Activated CD4-positive, alpha-beta T cell treated with anti-CD3 and anti-CD28 coated beads, Interleukin-2, amount 50 U/mL, for 4 hours (primary cell): Measurements from ENCODE around the gene PRKCB.
A peak's percentile ranks its signal among the peaks of the same experiment; 100 is the strongest.
"Not testable (repeated sequence)": the region's sequence is repeated elsewhere in the genome, so short reads cannot be mapped to it uniquely, and the experiment has no call there.

ENCODE experiments used
- DNase-seq, 2 experiments: peaks; one replicate each; pipeline ENCODE4 v3.0.0-alpha.2; 2020

PRKCB gene

DNA sequence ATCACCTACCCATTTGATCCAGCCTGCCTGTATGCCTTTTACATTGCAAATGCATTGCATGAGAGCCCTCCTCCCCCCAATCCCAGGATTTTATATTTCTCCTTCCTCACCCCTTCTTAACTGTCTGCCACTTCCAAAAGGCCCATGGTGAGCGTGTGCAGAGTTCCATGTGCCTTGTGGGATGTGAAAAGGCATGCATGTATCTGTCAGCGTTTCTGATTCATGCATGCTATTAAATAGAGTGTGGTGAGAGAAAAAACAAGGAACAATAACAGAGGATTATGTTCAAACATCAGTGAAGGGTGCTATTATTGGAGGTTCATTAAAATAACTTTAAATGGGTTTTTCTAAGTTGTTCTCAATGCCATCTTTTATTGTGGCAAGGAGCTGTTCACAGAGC is 359.4 kb downstream of the PRKCB start:
- no peak for DNase-seq

DNA sequence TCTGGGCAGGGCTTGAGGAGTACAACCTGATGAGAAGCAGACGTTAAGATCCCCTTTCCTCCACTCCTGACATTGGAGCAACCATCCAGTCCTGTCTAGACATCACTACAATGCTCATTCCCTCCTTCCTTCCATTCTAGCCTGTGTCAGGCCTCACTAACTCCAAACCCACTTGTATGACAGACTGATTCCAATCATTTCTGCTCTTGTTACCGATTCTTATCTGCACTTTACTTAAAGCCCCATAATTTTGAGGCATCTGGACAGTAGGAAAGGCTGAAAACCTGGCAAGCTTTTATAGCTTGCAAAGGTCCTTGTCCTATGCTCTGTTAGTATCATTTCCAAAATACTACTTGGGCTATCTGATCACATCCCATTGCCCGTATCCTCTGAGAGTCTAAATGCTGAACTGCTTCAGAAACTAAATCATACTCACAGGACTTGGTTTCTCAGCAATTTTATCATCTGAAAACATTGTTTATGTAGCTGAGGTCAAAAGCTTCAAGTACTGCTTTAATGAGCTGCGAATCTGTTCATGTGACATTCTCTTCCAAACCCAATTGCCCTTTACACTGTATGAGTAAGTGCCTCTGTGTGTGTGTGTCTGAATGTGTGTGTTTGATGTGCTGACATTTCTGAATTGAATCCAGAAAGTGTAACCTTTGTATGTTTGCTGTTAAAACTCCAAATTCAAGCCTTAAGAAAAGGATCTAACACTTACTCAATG is 363.2 kb downstream of the PRKCB start:
- no peak for DNase-seq

DNA sequence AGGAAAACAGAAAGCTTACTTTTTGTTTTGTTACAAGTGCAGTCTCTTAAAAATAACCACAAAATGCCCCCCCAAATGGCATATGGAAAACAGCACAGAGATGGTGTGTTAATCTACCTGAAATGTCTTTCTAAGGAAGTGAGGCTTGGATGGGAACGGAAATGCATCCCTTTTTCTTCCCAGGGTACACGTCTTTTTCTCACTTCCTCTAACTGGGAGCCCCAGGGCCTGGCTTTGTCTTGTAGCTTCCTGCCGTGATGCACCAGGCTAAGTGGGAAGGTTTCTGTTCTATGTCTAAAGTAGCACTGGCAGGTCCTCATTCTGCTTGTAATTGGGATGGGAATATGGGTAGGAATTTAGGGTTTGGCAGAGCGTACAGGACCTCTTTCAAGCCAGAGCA is 367.9 kb downstream of the PRKCB start:
- no peak for DNase-seq

DNA sequence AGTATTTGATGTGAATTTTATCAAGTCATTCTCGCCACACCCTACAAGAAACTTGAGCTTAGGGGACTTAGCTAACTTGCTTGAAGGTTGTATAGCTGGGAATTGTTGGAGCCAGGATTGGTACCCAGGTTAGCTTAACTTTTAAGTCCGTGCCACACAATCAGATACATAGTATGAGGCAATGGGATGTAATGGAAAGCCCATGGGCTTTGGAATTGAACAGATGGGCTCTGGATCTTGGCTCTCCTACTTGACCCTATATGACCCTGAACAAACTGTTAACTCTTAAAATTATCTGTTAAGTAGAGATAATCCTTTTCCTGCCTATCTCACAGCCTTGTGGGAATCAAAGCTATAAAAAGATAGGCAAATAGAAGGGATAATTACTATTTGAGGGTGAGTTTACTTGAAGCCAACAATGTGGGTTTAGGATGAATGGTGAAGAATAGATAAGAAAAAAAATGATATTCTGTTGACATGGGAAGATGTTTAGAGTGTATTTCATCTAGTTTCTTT is 368.4 kb downstream of the PRKCB start:
- no peak for DNase-seq

DNA sequence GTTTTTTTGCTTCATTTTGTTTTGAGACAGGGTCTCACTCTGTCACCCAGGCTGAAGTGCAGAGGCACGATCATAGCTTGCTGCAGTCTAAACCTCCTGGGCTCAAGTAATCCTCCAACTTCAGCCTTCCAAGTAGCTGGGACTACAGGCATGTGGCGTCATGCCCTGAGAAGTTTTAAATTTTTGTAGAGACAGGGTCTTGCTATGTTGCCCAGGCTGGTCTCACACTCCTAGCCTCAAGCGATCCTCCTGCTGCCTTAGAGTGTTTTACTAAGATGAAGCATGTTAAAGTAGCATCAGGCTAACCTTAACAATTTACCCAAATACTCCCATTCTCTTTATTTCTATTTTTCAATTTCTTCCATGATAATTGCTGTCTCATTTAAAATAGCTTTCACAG is 371.1 kb downstream of the PRKCB start:
- DNase-seq, result no peak

DNA sequence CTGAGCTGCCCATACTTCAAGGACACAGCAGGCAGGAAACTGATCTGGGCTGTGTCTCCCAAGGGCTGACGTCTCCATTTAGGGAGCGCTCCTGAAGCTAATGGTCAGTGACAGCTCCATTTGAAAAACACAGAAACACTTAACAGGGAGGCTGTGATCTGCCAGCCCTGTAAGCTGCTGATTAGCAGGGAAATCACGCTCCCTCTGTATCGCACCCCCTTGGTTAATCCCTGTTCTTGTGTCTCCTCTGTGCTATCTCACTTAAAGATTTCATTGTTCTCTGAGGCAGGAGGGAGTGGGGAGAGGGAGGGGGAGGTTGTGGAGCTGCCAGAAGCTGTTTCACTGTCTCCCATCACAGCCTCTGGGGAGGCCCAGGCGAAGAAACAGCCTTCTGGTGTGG is 372.9 kb downstream of the PRKCB start:
- no peak for DNase-seq

DNA sequence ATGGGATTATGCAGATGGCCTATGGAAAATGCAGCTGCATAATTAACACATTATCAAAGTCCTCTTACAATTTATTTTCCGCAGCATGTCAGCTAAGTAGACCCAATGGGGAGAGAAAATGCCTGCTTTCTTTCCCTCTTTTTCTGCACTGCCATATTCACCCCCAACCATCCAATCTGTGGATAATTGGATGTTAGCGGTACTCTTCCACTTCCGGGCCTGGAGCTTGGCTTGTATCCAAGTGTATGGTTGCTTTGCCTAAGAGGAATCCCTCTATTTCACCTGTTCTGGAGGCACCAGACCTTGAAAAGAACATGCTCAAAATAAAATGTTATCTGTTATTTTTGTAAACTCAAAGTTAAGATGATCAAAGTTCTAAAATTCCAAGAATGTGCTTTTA is 379.2 kb downstream of the PRKCB start:
- no peak for DNase-seq

DNA sequence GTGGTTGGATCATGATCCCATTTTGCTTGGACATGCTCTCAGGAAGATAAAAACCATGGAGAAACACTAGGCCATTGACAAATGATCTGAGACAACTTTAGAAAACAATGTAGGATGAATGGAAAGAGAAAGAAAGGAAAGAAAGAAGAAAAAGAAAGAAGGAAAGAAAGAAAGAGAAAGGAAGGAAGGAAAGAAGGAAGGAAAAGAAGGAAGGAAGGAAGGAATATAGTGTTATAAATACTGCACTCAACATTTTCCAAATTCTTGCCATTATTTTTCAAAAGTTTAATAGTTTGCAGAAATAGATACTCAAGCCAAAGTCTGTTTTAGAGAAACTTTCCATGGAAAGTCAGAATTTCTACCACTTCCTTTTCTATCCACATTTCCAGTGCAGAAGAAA is 381.2 kb downstream of the PRKCB start:
- no peak for DNase-seq

DNA sequence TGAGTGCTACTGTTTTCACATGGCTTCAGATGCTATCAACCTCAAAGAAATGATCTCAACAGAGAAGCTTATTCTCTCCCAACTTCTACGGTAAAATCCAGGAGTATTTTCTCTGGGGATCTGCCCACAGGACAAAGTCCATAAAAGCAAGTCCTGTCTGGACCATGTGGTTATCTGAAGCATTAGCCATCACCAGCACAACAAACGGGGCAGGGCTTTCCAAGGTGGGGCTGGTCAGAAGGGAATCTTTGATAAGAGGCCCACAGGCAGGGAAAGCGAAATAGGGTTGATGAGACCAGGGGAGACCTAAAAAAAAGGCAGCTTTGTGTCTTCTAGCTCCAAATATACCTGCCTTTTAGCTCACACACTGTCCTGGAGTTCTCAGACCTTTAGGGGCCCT is 381.7 kb downstream of the PRKCB start:
- DNase-seq, result no peak

DNA sequence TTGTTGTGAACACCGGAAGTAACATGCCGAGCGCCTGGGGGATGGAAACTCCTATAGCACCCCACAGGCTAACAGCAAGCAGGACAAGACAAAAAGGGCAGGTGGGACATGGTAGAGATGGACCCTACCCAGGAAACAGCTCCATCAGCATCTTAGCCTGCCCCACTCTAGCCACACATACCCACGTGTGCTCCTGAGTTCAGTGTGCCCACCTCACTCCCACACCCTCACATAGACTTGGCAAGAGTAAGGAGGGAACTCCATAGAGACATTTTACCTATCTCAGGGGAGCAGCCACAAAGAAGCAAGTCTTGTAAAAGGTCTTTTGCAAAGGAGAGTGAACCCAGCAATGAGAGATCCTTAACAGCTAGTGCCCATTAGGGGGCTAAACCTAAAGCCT is 382.5 kb downstream of the PRKCB start:
- no peak for DNase-seq

DNA sequence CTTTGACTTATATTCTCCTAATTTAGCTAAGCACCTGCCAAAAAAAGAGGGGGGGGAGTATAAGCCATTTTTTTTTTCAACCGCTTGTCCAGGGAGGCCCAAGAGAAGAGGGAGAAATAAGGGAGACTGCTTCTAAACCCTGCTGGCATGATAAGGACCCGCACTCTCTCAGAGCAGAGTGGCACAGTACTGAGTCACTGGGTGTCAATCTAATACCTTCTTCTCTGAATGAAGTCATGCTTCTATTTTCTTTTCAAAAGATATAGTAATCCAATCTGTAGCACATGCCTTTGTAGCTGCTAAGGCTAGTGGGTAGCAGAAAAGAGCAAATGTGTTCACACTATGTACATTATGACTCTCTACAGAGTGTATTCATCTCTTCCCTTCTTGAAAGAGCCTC is 385.4 kb downstream of the PRKCB start:
- no peak for DNase-seq

DNA sequence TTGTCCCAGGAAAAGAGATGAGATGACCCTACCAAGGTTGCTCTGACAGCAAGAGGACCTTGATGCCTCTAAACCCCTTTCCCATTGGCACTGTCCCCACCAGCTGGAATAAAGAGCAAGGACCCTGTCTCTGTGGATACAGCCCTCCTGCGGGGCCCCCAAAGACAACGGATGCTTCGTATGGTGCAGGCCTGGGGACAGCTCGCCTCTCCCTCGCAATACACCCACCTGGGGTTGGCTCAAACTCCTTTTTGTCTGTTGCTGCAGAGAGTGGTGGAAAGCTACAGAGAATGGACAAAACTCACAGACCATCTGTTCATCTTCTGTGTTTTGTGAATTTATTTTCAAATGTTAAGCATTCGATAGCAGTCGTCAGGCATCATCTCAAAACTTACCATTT is 392.7 kb downstream of the PRKCB start:
- no peak for DNase-seq

DNA sequence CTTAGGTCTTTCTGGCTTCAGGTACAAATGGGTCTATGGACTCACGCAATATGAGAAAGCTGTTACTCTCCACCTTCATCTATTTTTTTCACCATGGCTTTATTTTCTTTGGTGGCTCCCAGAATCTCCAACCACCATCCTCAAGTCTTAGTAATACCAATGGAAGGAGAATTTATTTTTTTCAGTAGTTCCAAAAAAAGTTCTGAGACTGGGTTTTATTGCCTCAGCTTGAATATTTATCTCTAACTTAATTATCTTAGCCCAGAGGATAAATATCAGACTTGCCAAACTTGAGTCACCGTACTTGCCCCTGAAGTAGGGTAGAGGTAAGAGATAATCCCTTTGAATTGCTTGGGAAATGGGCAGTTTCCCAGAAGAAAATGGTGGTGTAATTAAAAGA is 397.2 kb downstream of the PRKCB start:
- no peak for DNase-seq

DNA sequence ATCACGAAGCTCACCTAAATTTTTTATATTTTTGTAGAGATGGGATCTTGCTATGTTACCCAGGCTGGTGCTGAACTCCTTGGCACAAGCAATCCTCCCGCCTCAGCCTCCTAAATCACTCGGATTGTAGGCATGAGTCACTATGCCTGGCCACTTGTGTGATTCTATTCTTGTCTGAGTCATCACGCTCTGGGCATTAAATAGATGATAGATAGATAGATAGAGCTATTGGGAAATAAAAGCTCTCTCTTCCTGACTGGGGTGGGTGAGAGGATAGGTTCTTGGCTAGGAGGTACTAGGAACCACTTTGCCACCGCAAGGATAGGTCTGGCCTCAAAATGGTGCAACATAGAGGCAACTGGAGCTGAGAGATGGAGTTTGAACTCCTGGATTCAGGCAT is 399.0 kb downstream of the PRKCB start:
- DNase-seq, result no peak

DNA sequence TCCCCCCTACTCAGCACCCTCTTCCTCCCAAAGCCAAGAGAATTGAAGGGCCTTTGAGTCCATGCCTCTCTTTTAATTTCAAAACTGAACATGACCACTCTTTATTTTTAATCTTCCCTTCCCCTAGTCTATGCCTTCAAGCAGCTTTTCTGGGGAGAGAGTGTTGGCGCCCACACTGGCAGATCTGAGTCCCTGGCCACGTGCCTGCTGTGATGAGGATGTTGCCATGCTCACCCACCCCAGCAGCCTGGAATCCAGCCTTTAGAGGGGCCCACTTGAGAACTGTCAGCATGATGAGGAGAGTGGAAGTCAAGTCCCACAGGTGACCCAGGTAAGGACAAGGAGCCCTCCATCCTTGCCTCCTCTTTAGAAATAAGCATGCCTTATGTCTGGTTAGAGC is 400.0 kb downstream of the PRKCB start:
- DNase-seq, result no peak

DNA sequence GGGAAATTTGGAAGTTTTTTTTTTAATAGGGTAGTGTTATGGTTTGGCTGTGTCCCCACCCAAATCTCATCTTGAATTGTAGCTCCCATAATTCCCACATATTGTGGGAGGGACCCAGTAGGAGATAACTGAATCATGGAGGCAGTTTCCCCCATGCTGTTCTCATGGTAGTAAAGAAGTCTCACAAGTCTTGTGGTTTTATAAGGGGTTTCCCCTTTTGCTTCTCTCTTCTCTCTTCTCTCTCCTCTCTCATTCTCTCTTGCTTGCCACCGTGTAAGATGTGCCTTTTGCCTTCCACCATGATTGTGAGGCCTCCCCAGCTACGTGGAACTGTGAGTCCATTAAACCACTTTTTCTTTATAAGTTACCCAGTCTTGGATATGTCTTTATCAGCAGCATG is 403.1 kb downstream of the PRKCB start:
- not testable (repeated sequence) for DNase-seq

DNA sequence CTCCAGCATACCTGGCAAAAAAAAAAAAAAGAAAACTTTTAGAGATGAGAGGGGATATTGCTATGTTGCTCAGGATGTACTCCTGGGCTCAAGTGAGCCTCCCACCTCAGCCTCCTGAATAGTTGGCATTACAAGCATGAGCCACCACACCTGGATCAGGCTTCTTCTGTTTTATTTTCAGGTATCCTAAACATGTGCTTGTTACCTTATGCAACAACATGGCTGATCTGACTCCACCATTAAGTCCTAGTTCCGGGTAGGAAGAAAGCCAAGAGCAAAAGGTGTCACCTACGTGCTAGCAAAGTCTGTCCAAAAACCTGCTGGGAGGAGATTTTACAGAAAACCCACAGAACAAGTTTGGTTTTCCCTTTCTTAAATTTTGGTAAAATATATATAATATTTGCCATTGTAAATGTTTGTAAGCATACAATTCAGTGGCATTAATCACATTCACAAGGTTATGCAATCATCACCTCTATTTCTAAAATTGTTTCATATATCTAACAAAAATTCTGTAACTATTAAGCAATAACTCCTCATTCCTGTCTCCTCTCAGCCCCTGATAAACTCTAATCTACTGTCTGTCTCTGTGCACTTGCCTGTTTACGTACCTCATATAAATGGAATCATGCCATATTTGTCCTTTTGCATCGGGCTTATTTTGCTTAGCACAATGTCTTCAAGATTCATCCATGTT is 411.3 kb downstream of the PRKCB start:
- no peak for DNase-seq

DNA sequence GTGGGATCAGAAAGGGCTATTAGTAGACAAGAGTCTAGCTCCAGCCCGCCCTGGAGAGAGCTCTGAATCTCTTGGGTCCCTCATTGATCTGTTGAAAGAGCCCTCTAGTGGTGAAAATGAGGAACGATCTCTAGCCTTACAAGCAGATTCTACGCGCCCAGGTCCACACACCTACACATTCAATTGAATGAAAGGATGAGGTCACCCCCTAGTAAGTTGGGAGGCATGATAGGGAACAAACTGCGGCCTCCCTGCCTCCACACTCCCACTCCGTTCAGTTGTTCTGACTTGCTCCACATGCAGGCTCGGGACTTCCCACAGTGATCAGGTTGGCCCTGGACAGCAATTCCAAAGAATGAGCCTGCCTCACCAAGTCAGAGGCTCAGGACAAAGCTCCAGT is 417.4 kb downstream of the PRKCB start:
- peak; percentile 4 to 6 for DNase-seq

DNA sequence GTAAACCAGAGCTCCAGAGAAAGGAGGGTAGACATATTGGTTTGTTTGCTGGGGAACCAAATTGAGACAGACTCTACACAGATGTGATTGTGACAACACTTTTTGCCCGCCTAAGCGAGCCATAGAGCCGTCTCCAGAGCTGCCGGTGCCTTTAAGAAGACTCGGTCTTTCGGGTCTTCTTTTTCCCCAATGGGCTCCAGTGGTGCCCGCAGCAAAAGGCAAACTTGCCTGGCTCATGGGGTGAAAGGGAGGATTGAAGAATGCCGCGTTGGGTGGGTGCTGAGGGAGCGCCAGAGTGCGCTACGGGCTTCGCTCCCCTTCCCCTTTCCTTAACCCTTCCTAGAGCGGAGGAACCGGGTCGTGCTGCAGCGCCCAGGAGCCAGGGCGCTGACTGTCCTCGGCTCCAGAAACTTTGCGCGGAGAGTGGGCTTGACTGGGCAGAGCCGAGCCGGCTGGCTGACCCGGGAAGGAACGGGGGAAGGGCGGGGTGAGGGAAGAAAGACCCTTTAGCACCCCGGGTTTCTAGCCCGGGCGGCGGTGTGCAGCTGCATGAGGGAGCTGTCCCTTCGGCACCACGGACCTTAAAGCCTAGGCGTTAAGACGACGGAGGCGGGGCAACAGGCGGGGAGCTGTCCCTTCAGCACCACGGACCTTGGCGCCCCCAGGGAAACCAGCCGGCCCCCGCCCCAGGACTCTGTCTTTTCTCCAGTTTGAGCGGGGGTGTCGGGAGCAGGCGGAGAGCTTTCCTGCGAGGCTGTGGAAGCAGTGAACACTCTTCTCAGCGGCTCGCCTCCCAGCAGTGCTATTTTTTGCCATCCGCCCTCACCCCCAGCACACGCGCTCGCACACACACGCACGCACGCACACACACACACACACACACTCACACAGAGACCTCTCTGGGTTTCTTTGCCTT is 419.9 kb downstream of the PRKCB start, which contains the start of gene CACNG3:
TSS of gene CACNG3 (plus strand) at position 880 of the 916 bp plus-strand sequence. CDS start 420 bp downstream, outside the sequence.
- DNase-seq, result peak; percentile 13 to 19

DNA sequence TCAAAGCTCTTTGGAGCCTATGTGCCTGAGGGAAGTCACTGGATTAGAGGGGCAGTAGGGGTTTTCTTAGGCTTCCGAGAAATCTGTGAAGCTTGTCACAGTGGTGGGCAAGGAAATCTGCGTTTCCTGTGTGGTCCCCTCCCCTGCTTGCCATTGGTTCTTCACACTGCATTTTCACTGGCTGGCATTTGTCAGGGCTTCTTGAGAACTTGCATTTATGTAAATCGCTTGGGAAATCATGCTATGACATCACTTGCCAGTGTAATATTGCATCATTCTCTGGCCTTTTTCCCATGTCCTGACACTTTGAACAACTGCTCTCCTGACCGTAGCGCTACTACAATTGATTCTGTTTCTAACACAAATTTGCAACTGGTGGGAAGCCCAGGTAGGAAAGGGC is 422.2 kb downstream of the PRKCB start:
- no peak for DNase-seq

DNA sequence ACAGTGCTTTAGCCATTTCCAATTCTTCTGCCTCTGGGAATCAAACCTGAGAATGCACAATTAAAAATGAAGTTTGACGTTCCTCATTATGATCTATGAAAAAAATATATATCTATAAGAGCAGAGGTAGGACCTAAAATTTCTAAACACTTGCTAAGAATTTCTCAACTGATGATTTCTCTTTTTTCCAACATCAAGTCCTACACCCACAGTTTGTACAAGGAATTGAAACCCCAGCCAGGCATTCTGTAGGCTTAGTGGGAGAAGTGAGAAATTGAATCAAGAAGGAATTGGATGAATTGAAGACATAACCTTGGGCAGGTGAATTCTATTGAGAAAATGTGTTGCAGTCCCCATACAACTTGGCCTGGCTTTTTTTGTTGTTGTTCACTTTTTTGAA is 423.0 kb downstream of the PRKCB start:
- no peak for DNase-seq

DNA sequence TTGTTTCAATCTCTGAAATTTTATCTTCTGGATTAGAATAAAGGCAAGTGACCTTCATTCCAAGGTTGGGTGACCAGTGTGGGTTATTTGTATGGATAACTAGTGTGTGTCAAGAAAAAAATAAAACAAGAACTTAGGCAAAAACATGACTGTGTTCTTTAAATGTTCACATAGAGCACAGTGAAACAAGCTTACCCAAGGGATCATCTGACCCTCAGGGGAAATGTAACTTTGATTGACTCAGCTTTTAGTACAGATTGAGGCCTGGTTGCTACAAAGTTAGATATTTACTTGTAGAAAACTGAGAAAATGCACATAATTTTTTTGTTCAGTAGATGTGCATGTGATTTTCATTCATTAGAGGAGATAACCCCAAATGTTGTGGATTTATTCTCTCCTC is 427.0 kb downstream of the PRKCB start:
- DNase-seq, result no peak
